Subcutaneous adipose tissue (tissue), 4 donors: ENCODE data around the gene DLK1. TPM values are rescaled to one million over a fixed set of nuclear protein-coding genes. Genes with fewer than 3 reads are reported as not detected.

Source experiments
- total RNA-seq, 4 donors: library from RNA; depleted of rRNA; stranded (reverse); fragments of >200 nt; gene quantifications; one replicate each; pipeline ENCODE4 v1.1.0, GENCODE V29; 2016
- TF ChIP-seq, protein P1 (sequence below): fragments of 450-650 bp; IDR thresholded peaks from one replicate; pipeline ENCODE4 v1.5.1; 2016; ENCODE audit warnings: low read depth, mild to moderate bottlenecking, control low read depth, antibody characterized with exemption, moderate library complexity

Gene DLK1
- total RNA-seq, 4 donors from 2014 or later, result not detected

DNA sequence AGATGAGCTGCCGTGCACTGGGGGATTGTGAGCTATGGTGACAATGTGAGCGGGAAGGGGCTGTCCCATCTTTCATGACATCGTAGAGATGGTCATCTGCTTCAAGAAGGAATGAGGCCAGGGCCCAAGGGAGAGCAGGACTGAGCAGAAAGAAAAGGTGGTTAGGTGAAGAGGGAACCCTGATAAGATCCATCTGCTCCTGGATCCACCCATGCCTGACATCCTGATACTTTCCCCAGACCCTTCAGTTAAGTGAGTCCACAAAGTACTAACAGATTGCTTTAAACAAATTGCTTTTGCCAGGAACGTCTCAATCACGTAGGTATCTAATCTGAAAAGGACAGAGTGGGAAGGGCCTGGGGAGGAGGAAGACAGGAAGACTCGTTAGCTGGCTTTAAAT lies 25.4 kb upstream of the DLK1 start:
- TF ChIP-seq, protein P1, sequence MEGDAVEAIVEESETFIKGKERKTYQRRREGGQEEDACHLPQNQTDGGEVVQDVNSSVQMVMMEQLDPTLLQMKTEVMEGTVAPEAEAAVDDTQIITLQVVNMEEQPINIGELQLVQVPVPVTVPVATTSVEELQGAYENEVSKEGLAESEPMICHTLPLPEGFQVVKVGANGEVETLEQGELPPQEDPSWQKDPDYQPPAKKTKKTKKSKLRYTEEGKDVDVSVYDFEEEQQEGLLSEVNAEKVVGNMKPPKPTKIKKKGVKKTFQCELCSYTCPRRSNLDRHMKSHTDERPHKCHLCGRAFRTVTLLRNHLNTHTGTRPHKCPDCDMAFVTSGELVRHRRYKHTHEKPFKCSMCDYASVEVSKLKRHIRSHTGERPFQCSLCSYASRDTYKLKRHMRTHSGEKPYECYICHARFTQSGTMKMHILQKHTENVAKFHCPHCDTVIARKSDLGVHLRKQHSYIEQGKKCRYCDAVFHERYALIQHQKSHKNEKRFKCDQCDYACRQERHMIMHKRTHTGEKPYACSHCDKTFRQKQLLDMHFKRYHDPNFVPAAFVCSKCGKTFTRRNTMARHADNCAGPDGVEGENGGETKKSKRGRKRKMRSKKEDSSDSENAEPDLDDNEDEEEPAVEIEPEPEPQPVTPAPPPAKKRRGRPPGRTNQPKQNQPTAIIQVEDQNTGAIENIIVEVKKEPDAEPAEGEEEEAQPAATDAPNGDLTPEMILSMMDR, result no peak

DNA sequence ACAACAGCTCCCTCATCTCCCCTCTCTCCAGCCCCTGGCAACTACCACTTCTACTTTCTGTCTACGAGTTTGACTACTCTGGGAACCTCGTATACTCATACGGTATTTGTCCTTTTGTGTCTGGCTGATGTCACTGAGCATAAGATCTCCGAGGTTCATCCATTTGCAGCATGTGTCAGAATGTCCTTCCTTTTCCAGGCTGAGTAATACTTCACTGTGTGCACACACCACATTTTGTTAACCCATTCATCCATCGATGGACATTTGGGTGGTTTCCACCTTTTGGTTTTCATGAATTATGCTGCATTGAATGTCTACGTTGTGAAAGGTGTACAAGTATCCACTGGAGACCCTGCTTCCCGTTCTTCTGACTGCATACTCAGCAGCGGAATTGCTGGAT lies 24.1 kb upstream of the DLK1 start:
- TF ChIP-seq, protein P1, result no peak

DNA sequence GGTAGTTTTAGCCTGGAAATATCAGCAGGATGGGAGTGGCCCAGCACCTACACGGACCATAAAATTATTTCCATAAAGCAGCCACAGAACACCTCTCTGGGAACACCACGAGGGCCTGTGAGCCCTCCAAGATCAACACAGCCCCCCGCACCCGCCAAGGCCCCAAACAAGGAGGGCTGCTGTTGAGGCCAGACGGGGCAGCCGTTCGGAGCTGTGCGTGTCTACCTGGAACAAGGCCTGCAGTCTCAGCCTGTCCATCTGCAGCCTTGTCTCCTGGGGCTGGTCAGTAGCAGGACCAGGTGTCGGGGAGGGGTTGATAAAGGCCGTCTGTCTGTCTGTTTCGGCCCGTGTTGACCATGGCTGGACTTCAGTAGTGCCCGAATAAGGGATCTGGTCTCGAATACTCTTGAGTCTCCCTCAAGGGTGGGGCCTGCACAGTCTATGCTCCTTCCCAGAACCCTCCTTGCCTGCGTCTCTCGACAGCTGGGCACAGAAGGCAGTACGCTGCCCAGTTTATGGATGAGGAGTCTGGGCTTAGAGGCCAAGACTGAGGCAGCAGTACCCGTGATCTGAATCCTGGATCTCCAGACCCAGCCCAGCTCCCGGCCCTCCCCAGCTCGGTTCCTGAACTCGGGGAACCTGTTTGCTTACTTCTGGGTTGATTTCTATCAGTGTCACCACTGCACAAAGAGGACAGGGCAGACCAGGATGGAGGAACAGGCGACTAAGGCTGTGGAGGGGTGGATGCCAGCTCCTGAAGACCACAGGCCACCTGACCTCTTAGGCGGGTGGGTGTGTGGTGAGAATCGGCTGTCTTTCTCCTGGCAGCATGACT lies 23.1 kb upstream of the DLK1 start:
- TF ChIP-seq, protein P1, result no peak

DNA sequence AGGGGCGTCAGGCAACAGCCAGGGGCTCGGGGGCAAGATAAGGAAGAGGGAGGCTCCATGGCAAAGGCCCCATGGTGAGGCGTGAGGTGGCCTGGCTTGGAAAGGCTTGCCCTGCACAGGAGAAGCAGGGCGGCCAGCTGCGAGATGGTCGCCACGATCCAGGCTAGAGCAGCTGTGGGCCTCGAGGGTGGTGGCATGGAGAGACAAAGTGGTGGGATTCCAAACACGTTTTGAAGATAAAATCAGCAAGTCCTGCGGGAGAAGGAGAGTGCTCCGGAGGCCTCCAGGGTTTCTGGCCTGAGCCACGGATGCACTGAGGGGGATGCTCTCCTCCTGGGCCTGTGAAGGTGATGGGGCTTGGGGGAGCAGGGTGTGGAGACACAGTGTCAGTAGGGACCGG lies 20.5 kb upstream of the DLK1 start:
- TF ChIP-seq, protein P1, result no peak

DNA sequence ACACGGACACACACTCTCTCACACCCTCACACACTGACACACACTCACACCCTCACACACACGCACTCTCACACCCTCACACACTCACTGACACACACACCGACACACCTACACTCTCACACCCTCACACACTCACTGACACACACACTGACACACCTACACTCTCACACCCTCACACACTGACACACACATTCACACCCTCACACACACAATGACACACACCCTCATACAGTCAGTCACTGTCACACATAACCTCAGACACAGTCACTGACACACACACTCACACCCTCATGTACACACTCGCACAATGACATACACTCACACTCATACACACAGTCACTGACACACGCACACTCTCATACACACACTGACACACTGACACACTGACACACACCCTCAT lies 19.8 kb upstream of the DLK1 start:
- TF ChIP-seq, protein P1, result no peak

DNA sequence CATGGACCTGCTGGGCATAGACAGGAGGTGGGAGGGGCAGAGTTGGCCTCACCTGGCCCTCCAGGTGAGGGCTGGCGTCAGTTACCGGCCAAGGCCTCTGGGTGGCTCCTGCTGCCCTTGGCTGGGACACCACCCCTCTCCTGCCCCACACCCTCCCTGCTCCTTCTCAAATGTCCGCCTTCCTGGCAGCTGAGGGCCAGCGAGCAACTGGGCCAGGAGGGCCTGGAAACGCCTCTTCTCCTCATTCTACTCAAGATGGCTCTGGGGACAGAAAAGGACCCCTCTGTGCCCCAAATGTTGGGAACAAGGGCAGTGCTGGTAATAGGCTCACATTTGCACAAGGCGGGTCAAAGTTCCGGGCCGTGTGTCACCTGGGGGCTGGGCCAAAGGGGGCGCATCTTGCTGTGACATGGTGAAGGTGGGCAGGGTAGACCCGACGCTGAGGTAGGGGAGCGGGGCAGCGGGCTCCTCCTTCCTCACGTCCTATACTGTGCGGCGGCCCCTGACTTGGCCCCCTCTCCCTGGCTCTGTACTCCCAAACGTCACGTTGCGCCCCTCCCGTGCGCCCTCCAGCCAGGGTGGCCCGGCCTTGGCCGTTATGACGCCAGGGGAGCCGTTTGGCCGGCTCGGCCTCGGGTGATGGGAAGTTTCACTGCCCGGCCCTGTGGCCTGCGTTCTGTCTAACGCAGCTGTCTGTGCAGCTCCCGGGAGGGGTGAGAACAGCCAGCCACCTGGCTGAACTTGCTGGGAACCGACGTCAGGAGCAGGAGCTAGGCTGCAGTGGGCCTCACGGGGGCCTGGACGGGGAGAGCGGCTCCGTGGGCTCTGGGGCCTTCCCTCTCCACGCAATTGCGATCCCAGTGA lies 18.0 kb upstream of the DLK1 start:
- TF ChIP-seq, protein P1, result no peak
